HEK293T (cell line): Measurements from ENCODE around the gene NPTXR.
"Not testable (repeated sequence)": the region's sequence is repeated elsewhere in the genome, so short reads cannot be mapped to it uniquely, and the experiment has no call there.

Experiments
- BHLHE40 ChIP-seq: fragments of 450-650 bp; IDR thresholded peaks from 2 replicates; pipeline ENCODE4 v1.6.1; 2016; ENCODE audit warnings: mild to moderate bottlenecking, moderate library complexity, borderline replicate concordance
- ELF4 ChIP-seq: fragments of 450-650 bp; IDR thresholded peaks from 2 replicates; pipeline ENCODE4 v1.6.1; 2017; ENCODE audit warnings: antibody characterized with exemption
- FOXA1 ChIP-seq: fragments of 450-650 bp; IDR thresholded peaks from 2 replicates; pipeline ENCODE4 v1.6.1; 2016; ENCODE audit warnings: mild to moderate bottlenecking
- SP1 ChIP-seq: fragments of 450-650 bp; IDR thresholded peaks from 2 replicates; pipeline ENCODE4 v1.6.1; 2017
- SUZ12 ChIP-seq: fragments of 450-650 bp; IDR thresholded peaks from 2 replicates; pipeline ENCODE4 v1.6.1; 2016; ENCODE audit warnings: mild to moderate bottlenecking

DNA sequence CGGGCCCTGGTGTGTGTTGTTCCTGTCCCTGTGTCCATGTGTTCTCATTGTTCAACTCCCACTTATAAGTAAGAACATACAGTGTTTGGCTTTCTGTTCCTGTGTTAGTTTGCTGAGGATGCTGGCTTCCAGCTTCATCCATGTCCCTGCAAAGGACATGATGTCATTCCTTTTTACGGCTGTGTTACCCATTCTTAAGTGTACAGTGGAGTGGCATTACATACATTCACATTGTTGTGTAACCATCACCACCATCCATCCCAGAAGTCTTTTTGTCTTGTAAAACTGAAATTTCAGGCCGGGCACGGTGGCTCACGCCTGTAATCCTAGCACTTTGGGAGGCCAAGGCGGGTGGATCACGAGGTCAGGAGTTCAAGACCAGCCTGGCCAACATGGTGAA lies 10.6 kb upstream of the NPTXR start:
- not testable (repeated sequence) for TF ChIP-seq ELF4, BHLHE40, FOXA1, SP1, SUZ12
